ENCODE results near the gene SYT5. TPM values are rescaled to one million over a fixed set of nuclear protein-coding genes. Genes with fewer than 3 reads are reported as not detected.

The SYT5 gene
- total and polyA plus RNA-seq, 9 of the 15 experiments (the other 6 are each of a cell fraction or from before 2014, with no cell fraction given): 1.3 to 20.9 (median 8.8) TPM

DNA sequence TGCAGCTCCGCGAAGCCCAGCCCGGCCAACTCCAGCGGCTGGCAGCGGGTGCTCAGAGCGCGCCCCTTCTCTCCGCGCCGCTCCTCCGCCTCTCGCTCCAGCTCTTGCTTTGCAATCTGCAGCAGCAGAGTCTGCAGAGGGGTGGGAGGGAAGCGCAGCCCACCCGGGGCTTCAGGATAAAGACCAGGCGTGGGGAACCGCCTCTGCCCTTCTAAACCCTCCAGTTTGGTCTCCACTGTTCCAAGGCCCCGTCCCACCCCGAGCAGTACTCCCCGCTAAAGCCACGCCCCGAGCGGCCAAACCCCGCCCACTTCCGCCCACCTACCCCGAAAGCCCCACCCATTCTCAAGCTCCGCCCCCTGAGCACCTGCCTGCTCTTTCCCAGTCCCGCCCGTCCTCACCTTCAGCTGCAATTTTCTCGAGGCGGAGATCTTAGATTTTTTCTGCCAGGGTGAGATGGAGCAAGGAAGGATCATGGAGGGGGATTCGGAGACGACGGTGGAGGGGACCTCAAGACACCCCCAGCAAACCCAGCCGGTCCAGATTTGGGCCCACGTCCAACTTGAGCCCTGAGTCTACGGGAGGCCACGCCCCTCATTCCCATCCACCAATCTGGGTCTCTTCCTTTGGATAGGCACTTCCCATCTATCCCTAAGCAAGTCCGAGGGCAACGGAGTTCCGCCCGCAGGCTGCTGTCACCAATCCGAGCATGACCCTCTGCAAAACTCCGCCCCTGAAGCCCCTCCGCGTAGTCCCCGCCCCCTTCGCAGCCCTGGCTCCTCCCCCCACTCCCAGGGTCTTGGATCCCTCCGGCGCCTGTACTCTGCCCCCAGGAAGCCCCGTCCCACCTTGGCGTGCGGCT is 23.7 kb downstream of the SYT5 start (continued):
- TF ChIP-seq, protein P1, sequence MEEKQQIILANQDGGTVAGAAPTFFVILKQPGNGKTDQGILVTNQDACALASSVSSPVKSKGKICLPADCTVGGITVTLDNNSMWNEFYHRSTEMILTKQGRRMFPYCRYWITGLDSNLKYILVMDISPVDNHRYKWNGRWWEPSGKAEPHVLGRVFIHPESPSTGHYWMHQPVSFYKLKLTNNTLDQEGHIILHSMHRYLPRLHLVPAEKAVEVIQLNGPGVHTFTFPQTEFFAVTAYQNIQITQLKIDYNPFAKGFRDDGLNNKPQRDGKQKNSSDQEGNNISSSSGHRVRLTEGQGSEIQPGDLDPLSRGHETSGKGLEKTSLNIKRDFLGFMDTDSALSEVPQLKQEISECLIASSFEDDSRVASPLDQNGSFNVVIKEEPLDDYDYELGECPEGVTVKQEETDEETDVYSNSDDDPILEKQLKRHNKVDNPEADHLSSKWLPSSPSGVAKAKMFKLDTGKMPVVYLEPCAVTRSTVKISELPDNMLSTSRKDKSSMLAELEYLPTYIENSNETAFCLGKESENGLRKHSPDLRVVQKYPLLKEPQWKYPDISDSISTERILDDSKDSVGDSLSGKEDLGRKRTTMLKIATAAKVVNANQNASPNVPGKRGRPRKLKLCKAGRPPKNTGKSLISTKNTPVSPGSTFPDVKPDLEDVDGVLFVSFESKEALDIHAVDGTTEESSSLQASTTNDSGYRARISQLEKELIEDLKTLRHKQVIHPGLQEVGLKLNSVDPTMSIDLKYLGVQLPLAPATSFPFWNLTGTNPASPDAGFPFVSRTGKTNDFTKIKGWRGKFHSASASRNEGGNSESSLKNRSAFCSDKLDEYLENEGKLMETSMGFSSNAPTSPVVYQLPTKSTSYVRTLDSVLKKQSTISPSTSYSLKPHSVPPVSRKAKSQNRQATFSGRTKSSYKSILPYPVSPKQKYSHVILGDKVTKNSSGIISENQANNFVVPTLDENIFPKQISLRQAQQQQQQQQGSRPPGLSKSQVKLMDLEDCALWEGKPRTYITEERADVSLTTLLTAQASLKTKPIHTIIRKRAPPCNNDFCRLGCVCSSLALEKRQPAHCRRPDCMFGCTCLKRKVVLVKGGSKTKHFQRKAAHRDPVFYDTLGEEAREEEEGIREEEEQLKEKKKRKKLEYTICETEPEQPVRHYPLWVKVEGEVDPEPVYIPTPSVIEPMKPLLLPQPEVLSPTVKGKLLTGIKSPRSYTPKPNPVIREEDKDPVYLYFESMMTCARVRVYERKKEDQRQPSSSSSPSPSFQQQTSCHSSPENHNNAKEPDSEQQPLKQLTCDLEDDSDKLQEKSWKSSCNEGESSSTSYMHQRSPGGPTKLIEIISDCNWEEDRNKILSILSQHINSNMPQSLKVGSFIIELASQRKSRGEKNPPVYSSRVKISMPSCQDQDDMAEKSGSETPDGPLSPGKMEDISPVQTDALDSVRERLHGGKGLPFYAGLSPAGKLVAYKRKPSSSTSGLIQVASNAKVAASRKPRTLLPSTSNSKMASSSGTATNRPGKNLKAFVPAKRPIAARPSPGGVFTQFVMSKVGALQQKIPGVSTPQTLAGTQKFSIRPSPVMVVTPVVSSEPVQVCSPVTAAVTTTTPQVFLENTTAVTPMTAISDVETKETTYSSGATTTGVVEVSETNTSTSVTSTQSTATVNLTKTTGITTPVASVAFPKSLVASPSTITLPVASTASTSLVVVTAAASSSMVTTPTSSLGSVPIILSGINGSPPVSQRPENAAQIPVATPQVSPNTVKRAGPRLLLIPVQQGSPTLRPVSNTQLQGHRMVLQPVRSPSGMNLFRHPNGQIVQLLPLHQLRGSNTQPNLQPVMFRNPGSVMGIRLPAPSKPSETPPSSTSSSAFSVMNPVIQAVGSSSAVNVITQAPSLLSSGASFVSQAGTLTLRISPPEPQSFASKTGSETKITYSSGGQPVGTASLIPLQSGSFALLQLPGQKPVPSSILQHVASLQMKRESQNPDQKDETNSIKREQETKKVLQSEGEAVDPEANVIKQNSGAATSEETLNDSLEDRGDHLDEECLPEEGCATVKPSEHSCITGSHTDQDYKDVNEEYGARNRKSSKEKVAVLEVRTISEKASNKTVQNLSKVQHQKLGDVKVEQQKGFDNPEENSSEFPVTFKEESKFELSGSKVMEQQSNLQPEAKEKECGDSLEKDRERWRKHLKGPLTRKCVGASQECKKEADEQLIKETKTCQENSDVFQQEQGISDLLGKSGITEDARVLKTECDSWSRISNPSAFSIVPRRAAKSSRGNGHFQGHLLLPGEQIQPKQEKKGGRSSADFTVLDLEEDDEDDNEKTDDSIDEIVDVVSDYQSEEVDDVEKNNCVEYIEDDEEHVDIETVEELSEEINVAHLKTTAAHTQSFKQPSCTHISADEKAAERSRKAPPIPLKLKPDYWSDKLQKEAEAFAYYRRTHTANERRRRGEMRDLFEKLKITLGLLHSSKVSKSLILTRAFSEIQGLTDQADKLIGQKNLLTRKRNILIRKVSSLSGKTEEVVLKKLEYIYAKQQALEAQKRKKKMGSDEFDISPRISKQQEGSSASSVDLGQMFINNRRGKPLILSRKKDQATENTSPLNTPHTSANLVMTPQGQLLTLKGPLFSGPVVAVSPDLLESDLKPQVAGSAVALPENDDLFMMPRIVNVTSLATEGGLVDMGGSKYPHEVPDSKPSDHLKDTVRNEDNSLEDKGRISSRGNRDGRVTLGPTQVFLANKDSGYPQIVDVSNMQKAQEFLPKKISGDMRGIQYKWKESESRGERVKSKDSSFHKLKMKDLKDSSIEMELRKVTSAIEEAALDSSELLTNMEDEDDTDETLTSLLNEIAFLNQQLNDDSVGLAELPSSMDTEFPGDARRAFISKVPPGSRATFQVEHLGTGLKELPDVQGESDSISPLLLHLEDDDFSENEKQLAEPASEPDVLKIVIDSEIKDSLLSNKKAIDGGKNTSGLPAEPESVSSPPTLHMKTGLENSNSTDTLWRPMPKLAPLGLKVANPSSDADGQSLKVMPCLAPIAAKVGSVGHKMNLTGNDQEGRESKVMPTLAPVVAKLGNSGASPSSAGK (IDR thresholded peaks at IDR 0.05): peak; percentile 44; the same call in 1 of the 2 replicates
- TF ChIP-seq ETV5 (CRISPR knock-in tag; IDR thresholded peaks at IDR 0.05; ENCODE audit: low read depth): 0 out of 2 replicates have a peak, but pooled peaks have one; percentile 12
- TF ChIP-seq ESRRA (IDR thresholded peaks at IDR 0.05; ENCODE audit: borderline replicate concordance, low read depth): 0 out of 2 replicates have a peak, but pooled peaks have one; percentile 12
- peak; percentile 38 for TF ChIP-seq MYC (IDR thresholded peaks at IDR 0.05; ENCODE audit: low read depth, low read length)
- TF ChIP-seq MYC (CRISPR knock-in tag; IDR thresholded peaks at IDR 0.05; ENCODE audit: borderline replicate concordance, low read depth): no peak
- no peak for TF ChIP-seq C11orf30 (IDR thresholded peaks at IDR 0.05; ENCODE audit: low read depth)
- no peak for TF ChIP-seq ZBTB12 (CRISPR knock-in tag; IDR thresholded peaks at IDR 0.05)
- TF ChIP-seq MAFK (IDR thresholded peaks at IDR 0.05; ENCODE audit: low read length): no peak
- peak; percentile 32; the same call in 1 of the 2 replicates for TF ChIP-seq ETS1 (conservative IDR thresholded peaks at IDR 0.05; ENCODE audit: control insufficient read depth, low read depth, low read length)
- TF ChIP-seq CGGBP1 (CRISPR knock-in tag; IDR thresholded peaks at IDR 0.05): no peak
- 0 out of 2 replicates have a peak, but pooled peaks have one; percentile 8 for TF ChIP-seq CREM (IDR thresholded peaks at IDR 0.05; ENCODE audit: low read depth)
- no peak for TF ChIP-seq CSDE1 (IDR thresholded peaks at IDR 0.05)
- TF ChIP-seq POLR3G (IDR thresholded peaks at IDR 0.05; ENCODE audit: extremely low read depth, insufficient read length, insufficient replicate concordance): no peak
